G401 (cell line): Measurements from ENCODE around the gene FRMD1. TPM values are rescaled to one million over a fixed set of nuclear protein-coding genes. Genes with fewer than 3 reads are reported as not detected.

ENCODE experiments used
- total RNA-seq: library from RNA; depleted of rRNA; stranded (reverse); fragments of >200 nt; shearing (Covaris generic); gene quantifications from 2 replicates; pipeline ENCODE4 v1.2.3, GENCODE V29; 2014; rRNA removed

Gene FRMD1
- total RNA-seq, 1 experiment from 2014 or later: not detected

Other genes with a start within 250 kb of the FRMD1 start
- gene KIF25, start 81.5 kb downstream of the FRMD1 start, total RNA-seq: not detected in 2 replicates
- not detected in 2 replicates for gene DACT2, start 240.6 kb upstream of the FRMD1 start, total RNA-seq